Activated CD4-positive, alpha-beta T cell treated with anti-CD3 and anti-CD28 coated beads, Interleukin-10, Interleukin-2, amounts not matched to agents 100 ng/mL and 50 ng/mL, durations not matched to agents 16 hours and 8 hours (primary cell): ENCODE results near the gene PLD1.
"Not testable (repeated sequence)": the region's sequence is repeated elsewhere in the genome, so short reads cannot be mapped to it uniquely, and the experiment has no call there.

Experiments used
- DNase-seq: peaks from one replicate; pipeline ENCODE4 v3.0.0-alpha.2; 2020

Gene PLD1

GRCh38 chr3:171654809-171655208 lies 155.5 kb downstream of the PLD1 start:
- DNase-seq: no peak

DNA sequence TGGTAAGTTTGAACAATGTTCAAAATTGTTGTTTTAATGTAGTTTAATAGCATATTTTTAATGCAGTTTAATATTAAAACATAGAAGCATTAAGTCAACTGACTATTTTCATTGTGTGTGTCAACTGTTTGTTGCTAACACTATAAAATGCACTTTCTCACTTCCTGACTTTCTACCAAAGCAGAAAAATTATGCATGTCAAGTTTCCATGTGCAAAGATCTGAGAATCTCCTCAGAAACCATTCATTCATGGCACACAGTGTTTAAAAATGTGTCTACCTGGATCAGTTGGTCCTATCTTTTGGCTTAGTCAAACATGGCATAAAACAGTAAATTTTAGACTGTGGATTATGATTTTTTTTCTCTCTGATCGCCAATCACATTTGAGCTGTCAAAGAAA lies 156.0 kb downstream of the PLD1 start:
- no peak for DNase-seq

DNA sequence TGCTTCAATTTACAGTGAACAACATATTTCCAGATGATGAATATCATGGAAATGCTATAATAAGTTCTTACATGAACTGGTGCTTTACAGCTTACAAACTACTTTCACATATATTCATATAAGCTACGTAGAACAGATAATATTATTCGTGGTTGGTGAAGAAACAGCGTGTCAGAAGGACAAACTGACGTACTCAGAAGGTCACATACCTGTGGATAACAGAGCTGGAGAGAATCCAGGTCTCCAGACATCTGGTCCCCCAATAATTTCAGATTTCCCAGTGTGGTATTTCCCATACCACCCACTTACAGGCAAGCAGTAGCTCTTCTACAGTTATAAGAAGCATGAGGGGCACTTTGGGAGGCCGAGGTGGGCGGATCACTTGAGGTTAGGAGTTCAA lies 156.6 kb downstream of the PLD1 start:
- DNase-seq: no peak

DNA sequence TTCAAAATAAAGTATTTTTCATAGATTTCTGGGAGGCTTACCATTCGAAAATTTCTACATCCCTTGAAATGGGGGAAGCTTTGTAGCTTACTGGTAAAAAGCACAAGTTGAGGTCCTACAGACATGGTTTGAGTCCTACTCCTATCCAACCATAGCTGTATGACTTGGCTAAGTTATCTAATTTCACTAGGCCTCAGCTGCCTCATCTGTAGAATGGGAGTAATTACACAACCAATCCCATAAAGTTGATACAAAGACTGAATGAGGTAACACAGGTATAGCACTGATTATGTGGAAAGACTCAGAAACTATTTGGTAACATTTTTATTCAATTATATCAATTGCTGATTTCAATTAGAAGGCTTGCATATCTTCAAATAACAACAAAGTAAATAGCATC lies 157.4 kb downstream of the PLD1 start:
- DNase-seq: no peak

GRCh38 chr3:171649911-171650592 lies 160.2 kb downstream of the PLD1 start:
- no peak for DNase-seq

DNA sequence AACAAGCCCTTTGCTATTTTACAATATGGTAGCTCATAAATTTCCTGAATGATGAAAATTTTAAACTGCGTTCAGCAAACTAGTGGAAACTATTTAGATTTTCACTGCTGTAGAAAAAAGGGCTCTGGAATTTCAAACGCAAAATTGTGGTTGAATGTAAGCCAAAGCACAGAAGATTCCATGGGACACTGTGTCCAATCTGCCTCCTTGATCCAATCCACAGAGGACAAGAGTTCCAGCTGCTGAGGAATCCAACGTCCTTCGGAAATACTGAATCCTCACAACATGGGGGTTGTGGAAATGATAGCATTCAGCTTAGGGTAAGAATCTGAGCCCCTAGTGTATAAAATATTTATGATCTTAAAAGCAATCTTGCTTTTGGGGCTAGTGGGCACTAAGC lies 161.0 kb downstream of the PLD1 start:
- no peak for DNase-seq

DNA sequence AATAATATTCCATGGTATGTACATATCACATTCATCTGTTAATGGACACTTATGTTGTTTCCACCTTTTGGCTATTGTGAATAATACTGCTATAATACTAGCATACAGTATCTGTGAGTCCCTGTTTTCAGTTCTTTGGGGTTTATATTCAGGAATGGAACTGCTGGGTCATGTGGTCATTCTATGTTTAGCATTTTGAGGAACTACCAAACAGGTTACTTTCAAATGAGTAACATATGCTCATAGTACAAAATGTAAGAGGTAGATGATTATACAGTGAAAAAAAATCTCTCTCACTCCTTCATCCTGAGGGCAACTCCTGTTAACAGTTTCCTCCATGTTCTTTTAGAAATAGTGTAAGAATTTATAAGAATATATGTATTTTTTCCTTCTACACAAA lies 162.2 kb downstream of the PLD1 start:
- no peak for DNase-seq

DNA sequence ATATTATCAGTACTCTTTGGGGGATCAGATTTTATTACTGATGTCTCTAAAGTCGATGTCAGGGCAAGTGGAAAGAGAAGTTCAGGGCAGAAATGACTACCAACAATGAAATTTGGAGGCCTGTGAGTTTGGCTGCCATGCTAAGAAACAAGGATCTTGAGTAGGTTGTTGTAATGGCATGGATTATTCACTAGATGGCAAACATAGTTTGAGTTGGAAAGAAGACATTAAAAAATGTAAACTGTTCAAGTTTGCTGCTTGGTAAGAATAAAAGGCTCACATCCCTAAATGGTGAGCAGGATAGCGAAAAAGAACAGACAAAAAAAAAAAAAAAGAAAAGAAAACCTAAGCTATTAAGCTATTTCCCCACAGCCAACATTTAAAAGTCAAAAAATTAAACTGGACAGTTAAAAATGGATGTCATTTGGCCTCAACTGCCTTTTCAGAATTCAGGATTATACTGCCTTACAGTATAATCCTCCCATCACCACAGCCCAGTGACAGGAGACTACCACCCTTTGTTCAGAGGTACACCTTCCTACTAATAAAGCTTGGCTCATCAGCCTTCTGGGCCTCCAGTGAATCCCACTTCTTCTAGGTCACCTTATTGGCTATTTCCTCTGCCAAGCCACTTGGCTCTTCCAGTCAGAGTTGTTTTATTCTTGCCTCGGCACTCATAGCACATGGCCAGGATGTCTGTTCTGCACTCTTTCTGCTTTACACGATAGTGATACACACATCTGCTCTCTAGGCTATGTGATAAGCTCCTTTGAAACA lies 163.7 kb downstream of the PLD1 start:
- DNase-seq: peak; percentile 8

DNA sequence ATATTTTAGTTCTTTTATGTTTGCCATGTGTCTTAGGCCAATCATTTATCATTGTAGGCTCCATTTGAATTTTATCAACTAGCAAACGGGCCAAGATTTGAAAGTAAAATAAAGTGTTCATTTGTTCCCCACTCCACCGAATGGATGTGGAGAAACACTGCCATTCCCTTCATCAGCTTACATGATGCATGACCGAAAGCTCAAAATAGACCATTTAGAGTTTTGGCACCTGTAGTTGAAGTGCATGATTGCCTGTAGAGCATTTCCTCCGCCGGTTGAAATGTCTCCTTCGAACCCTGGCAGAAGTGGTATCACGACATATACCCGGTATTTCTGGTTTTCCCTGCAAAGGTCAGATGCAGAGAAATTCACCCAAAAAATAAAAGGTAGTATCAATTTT lies 165.6 kb downstream of the PLD1 start:
- DNase-seq: no peak

- DNase-seq: no peak
Measured at GRCh38 chr3:171643681-171644080, 166.6 kb downstream of the PLD1 start.

GRCh38 chr3:171643033-171643432 lies 167.2 kb downstream of the PLD1 start:
- no peak for DNase-seq

DNA sequence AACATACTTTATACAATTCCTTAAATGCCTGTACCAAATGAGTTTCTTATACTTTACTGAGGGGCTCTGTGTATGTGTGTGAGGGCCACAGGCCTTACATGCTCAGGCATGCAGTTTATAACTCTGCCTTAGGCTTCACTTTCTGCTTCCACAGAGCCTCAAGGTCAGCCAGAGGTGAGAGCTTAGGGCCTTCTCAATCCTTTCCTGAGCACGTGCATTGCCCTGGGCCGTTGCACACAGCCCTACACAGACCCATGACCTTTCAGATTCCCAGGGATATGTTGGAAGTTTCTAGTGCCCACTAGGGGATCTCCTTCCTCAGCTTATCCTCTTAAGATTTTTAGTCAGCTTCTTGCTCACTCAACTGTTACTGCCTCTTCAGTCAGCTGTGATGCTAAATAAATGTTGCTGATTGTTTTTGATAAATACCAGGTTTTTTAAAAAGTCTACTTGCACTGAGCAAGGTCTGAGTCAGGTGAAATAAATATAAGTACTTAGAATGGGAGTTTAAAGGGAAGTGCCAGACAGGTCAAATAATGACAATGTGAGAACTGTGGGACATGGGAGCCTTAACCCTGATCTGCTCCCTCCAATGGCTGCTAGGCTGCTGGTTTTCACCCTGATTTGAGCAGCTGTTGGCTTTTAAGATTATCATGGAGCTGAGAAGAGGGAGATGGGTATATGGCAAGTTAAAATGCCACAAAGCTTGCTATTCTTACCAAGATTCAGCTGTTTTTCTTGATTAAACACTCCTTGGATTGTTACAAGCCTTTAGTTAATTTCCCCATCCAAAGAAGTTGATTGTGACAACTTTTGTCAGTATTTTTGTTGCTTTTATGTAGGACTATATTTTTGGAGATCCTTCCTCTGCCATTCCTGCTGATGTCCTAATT lies 169.5 kb downstream of the PLD1 start:
- DNase-seq: no peak

- DNase-seq: no peak
Measured at GRCh38 chr3:171636666-171637065, 173.6 kb downstream of the PLD1 start.

- no peak for DNase-seq
Measured at GRCh38 chr3:171632766-171633165, 177.5 kb downstream of the PLD1 start.

GRCh38 chr3:171626799-171627198 lies 183.5 kb downstream of the PLD1 start:
- DNase-seq: not testable (repeated sequence)

- no peak for DNase-seq
Measured at GRCh38 chr3:171622126-171622525, 188.2 kb downstream of the PLD1 start.

DNA sequence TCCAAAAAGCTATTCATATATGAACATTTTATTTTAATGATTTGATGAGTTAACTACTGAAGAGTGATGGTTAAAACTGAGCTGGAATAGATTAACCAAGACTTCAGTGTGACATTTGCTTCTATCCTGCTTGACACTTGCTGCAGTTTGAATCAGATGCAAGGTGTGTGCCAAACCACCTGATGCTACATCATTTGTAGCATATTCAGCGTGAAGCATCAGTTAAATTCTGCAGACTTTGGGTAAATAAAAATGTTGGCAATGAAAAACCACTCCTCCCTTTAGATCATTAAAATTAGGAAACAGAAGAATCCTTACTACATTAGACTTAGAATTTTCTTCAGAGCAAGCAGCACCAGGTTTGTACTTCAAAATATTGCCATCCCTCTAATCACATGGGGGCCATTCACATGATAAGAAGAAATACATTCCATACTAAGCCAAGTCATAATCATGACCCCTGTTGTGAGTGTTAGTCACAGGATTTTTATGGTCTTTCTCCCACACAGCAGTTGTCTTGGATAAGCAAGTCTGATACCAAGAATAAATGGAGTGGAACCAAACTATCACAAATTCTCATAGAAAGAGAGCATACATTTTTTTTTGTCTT lies 189.4 kb downstream of the PLD1 start:
- no peak for DNase-seq

- no peak for DNase-seq
Measured at GRCh38 chr3:171616798-171617197, 193.5 kb downstream of the PLD1 start.

GRCh38 chr3:171615686-171616085 lies 194.6 kb downstream of the PLD1 start:
- DNase-seq: no peak

- no peak for DNase-seq
Measured at GRCh38 chr3:171615281-171615680, 195.0 kb downstream of the PLD1 start.

- DNase-seq: peak; percentile 12
Measured at GRCh38 chr3:171614318-171614921, 195.9 kb downstream of the PLD1 start.

DNA sequence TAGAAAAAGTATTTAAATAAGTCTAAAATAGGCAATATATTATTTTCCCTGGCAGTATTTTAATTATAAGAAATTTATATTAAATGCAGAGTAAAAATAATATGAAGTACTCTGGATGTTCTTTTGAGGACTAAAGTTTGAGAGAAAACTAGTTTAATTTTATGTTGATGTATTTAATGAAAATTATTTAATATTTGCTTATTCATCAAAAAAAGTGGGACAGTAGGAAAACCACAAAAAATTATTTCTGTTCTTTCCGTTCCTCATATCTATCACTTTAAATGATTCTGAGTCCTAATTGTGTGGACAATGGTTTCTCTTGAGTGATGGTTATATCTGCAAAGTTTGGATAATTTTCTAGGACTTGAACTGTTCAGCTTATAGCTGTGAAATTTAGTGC lies 202.8 kb downstream of the PLD1 start:
- no peak for DNase-seq
